Aorta (tissue), 5 donors: Measurements from ENCODE around the gene BCL2L2. TPM values are rescaled to one million over a fixed set of nuclear protein-coding genes. Genes with fewer than 3 reads are reported as not detected.

Experiments
- ATAC-seq: fragments of 200-7000 bp; cut with Tn5 transposase; one replicate; pipeline ENCODE4 v1.9.1; 2022; ENCODE audit warnings: moderate library complexity; ENCODE audit not compliant: low FRiP score
- DNase-seq, 2 donors: peaks; one replicate each; pipeline ENCODE4 v3.0.0-alpha.2; 2020
- H3K27ac ChIP-seq, 2 donors: one replicate each; pipeline ENCODE4 v1.5.1; 2013; ENCODE audit warnings: low read length in 2 of 2, mild to moderate bottlenecking in 2 of 2, moderate library complexity in 2 of 2, control low read depth in 1 of 2, inconsistent platforms in 1 of 2, low read depth in 1 of 2
- H3K27me3 ChIP-seq, 2 donors: one replicate each; pipeline ENCODE4 v1.6.1; 2013; ENCODE audit warnings: control low read depth in 1 of 2, low read length in 1 of 2, mild to moderate bottlenecking in 1 of 2, moderate library complexity in 1 of 2; ENCODE audit not compliant: insufficient read depth in 2 of 2, control insufficient read depth in 1 of 2
- H3K36me3 ChIP-seq, 2 donors: one replicate each; pipeline ENCODE4 v1.6.1; 2013; ENCODE audit warnings: control low read depth in 1 of 2, low read length in 1 of 2, mild to moderate bottlenecking in 1 of 2; ENCODE audit not compliant: insufficient read depth in 2 of 2, control insufficient read depth in 1 of 2
- H3K4me1 ChIP-seq, 2 donors: one replicate each; pipeline ENCODE4 v1.6.1; 2013; ENCODE audit warnings: low read length in 2 of 2, control low read depth in 1 of 2, mild to moderate bottlenecking in 1 of 2, moderate library complexity in 1 of 2; ENCODE audit not compliant: insufficient read depth in 2 of 2, control insufficient read depth in 1 of 2
- H3K4me3 ChIP-seq, 2 donors: one replicate each; pipeline ENCODE4 v1.5.1; 2013; ENCODE audit warnings: low read length in 2 of 2, control low read depth in 1 of 2, mild to moderate bottlenecking in 1 of 2
- H3K9me3 ChIP-seq: one replicate; pipeline ENCODE4 v1.6.1; 2013; ENCODE audit warnings: mild to moderate bottlenecking, low read length; ENCODE audit not compliant: control insufficient read depth
- WGBS, 2 donors: extraction: QIAGEN DNeasy Blood & Tissue Kit; methylation state at CpG; one replicate each; pipeline ENCODE4 v1.1.7; 2013; 5-methylcytosine and 5-hydroxymethylcytosine counted together
- intact Hi-C, 2 donors: fragments of 100-400 bp; cut with DNase I; formaldehyde crosslinking; loops; one replicate each; pipeline versions ENCODE4 v1.14.2 to v1.15.0; 2022
- polyA plus RNA-seq, 2 donors: library from polyadenylated mRNA; stranded (reverse); fragments of 200-250 nt; gene quantifications; one replicate each; pipeline ENCODE4 v1.2.3, GENCODE V29; 2013
- total RNA-seq, 2 donors: library from RNA; stranded (reverse); fragmentation: NEBNext Ultra II Directional; extraction: Animal tissue kit (Norgen Biotek cat#: 25700); gene quantifications; one replicate each; pipeline ENCODE4 v1.2.1, GENCODE V29; 2021
- donor health status: healthy with polysubstance abuse.
- donor health status: Bipolar disorder and iron deficiency.
- donor health status: DM: no; HTN: no; CAD: no.
- donor health status: DM: no; HTN: no; CAD: no.
- donor health status: DM: yes; HTN: yes; CAD: no.

Gene BCL2L2
- total and polyA plus RNA-seq, 4 donors, result 66.1 to 114 (median 69.7) TPM

DNA sequence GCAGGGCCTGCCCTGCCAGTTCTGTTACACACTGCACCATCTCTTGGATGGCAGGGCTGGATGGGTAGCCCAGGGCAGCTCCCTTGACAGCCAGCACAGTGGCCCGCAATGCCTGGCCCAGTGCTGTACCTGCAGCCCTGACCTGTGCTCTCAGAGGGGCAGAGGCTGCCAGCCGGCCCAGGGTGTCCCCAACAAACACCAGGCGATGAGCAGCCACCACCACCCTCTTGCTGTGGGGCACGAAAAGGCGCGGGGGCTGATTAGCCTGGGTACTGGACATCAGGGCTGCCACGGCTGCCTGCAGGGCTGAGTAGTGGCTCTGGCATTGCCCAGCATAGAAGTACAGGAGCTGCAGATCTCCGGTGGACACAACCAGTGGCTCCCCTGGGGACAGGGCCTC is 50.6 kb downstream of the BCL2L2 start:
- DNase-seq (peak in 1 of 2 donors; percentile 67), ATAC-seq (no peak)
- no peak overlapping the region for H3K27ac ChIP-seq
- intact Hi-C loops, result loop anchor here in 1 of 2 donors (10.0 kb wide), 1 partner anchor 108 kb away; the partner anchor contains the start of gene NGDN
- no peaks in the 10 kb centered on the region for H3K4me1 ChIP-seq
- H3K36me3 ChIP-seq, result peaks cover 0 to 3% of the 10 kb centered on the region in 2 donors
- no peak overlapping the region for H3K4me3 ChIP-seq
- H3K27me3 ChIP-seq, result no peaks in the 10 kb centered on the region
- no peaks in the 10 kb centered on the region for H3K9me3 ChIP-seq
- WGBS, 2 donors, result 81 to 87% methylated on average over 8 of the region's 8 CpGs

DNA sequence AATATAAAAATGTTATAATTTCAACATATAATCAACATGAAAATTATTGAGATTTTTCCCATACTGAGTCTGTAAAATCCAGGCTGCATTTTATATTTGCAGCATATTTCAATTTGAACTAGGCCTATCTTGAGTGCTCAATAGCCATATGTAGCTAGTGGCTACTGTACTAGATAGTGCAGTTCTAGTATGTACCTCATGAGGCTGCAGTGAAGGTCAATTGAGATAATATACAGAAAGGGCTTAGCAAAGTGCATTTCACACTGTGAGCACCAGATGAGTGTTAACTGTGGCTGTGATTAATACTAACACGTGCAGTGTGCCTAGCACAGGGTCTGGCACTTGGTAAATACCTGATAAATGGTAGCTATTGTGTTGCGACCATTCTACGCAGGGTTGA is 51.4 kb downstream of the BCL2L2 start:
- peaks cover 0 to 3% of the 10 kb centered on the region in 2 donors for H3K36me3 ChIP-seq
- H3K27ac ChIP-seq, result no peak overlapping the region
- no peaks in the 10 kb centered on the region for H3K27me3 ChIP-seq
- 79 to 82% methylated on average over 3 of the region's 3 CpGs for WGBS, 2 donors
- H3K4me1 ChIP-seq, result no peaks in the 10 kb centered on the region
- DNase-seq, result no peak
- ATAC-seq, result no peak
- no peaks in the 10 kb centered on the region for H3K9me3 ChIP-seq
- no peak overlapping the region for H3K4me3 ChIP-seq
- intact Hi-C loops, result loop anchor here in 1 of 2 donors (10.0 kb wide), 1 partner anchor 107 kb away; the partner anchor contains the start of gene NGDN

DNA sequence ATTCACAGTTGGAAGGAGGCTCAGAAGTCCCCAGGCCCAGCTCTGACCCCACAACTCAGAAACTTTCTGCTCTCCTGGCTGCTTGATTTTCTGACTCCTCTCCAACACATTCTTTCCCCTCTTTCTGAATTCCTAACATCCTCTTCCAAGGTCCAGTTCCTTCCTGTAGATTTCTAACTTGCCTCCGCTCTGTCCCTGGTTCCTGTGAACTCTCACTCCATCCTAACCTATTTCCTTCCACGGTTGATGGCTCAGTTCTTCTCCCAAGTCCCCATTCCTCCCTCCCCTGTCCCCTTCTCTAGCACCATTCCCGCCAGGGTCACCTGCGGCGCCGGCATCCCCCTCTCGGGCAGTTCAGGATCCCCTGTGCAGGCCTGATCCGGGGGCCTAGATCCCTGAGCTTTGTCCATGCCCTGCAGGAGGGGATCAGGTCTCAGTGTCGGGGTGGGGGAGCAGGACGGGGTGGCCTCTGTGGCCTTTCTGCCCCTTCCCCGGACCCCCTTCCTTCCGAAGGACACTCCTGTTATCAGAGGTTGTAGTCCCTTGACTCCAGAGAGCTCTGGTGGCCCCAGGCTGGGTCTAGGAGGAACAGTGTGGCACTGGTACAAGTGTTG is 52.0 kb downstream of the BCL2L2 start:
- Histone ChIP-seq H3K36me3 (peaks cover 0 to 3% of the 10 kb centered on the region in 2 donors), H3K4me1 (no peaks in the 10 kb centered on the region), H3K4me3 (no peak overlapping the region), H3K27ac (no peak overlapping the region), H3K27me3 (no peaks in the 10 kb centered on the region), H3K9me3 (no peaks in the 10 kb centered on the region)
- WGBS, 2 donors, result 85 to 89% methylated on average over 12 of the region's 12 CpGs
- peak in 1 of 2 donors; percentile 53 for DNase-seq
- ATAC-seq, result no peak
- intact Hi-C loops, result loop anchor here in 1 of 2 donors (10.0 kb wide), 1 partner anchor 106 kb away; the partner anchor contains the start of gene NGDN

DNA sequence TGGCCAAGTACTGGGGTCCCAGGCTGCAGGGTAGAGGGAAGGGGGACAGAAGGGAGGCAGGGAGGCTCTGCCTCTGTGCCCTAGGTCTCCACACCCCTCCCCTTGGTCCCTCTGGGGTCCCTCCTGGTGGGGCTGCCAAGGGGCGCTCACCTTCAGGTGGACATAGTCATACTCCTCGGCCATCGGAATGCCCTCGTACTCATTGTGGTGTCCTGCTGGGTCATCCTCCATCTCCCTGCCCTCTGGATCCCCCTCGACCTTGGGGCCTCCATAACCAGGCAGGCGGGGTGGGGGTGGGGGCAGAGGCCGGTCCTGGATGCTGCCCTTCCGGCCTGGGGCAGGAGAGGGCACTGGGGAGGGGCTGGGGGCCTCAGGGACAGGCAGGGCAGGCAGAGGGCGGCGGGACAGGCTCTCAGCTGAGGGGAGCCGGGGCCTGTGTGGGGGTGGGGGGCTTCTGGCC is 52.6 kb downstream of the BCL2L2 start:
- ATAC-seq (no peak), DNase-seq (peak in 1 of 2 donors; percentile 39)
- intact Hi-C loops, result loop anchor here in 1 of 2 donors (10.0 kb wide), 1 partner anchor 106 kb away; the partner anchor contains the start of gene NGDN
- 82 to 83% methylated on average over 10 to 11 of the region's 11 CpGs for WGBS, 2 donors
- Histone ChIP-seq H3K9me3 (no peaks in the 10 kb centered on the region), H3K4me3 (no peak overlapping the region), H3K4me1 (no peaks in the 10 kb centered on the region), H3K27ac (no peak overlapping the region), H3K27me3 (no peaks in the 10 kb centered on the region), H3K36me3 (peaks cover 0 to 3% of the 10 kb centered on the region in 2 donors)

DNA sequence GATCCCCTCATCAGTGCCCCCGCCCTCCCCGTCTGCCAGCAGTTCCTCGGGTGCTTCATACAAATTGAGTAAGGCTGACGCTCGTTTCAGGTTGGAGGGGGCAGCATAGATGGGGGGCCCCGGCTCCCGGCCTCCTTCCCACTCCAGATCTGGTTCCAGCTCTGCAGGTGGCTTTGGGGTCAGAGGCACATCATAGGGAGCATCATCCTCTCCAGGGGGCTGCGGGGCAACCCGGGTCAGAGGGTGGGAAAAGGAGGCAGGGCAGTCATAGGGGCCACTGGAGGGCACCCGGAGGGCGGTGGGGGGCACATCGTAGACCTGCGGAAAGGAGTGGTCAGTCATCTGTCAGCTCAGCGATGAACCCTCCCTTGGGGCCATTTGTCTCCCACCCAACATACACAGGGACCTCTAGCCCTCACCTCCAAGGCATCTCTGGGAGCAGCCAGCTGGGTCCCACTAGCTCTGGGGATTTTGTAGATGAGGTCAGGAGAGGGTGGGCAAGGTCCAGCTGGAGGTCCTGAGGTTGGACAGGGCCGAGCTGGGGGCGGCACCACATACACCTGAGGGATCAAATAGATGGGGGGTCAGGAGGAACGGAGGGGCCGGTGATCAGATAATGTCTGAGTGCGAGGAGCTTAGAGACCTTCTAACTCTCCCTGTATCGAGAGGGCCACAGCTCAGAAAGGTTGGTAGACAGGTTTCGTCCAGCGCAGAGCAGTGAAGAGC is 53.3 kb downstream of the BCL2L2 start:
- Histone ChIP-seq H3K36me3 (peaks cover 0 to 3% of the 10 kb centered on the region in 2 donors), H3K27ac (no peak overlapping the region), H3K4me1 (no peaks in the 10 kb centered on the region), H3K27me3 (no peaks in the 10 kb centered on the region), H3K4me3 (no peak overlapping the region), H3K9me3 (no peaks in the 10 kb centered on the region)
- 85 to 86% methylated on average over 22 of the region's 22 CpGs for WGBS, 2 donors
- intact Hi-C loops, result loop anchor here in 1 of 2 donors (10.0 kb wide), 1 partner anchor 105 kb away; the partner anchor contains the start of gene NGDN
- DNase-seq (peak in 1 of 2 donors; percentile 51), ATAC-seq (no peak)

DNA sequence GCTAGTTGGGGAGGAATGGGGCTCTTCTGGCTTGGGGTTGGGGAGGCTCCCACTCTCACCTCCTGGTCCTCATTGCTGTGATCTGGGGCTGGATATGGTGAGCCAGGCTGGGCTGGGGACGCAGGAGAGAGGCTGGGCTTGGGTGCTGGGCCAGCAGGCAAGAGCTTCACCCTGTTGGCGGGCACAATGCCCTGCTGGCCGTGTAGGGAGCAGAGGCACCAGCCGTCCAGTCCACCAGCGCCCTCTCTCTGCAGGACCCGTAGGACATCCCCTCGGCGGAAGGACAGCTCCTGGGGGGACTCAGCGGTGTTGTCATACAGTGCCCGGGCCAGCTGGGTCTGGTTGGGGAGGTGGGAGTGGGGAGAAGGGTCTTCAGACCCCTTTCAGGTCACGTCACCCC is 53.9 kb downstream of the BCL2L2 start:
- Histone ChIP-seq H3K9me3 (no peaks in the 10 kb centered on the region), H3K27me3 (no peaks in the 10 kb centered on the region), H3K4me1 (no peaks in the 10 kb centered on the region), H3K4me3 (no peak overlapping the region), H3K36me3 (peaks cover 0 to 3% of the 10 kb centered on the region in 2 donors), H3K27ac (no peak overlapping the region)
- intact Hi-C loops, result no loop called here
- ATAC-seq (no peak), DNase-seq (no peak)
- 52 to 56% methylated on average over 11 of the region's 11 CpGs for WGBS, 2 donors

DNA sequence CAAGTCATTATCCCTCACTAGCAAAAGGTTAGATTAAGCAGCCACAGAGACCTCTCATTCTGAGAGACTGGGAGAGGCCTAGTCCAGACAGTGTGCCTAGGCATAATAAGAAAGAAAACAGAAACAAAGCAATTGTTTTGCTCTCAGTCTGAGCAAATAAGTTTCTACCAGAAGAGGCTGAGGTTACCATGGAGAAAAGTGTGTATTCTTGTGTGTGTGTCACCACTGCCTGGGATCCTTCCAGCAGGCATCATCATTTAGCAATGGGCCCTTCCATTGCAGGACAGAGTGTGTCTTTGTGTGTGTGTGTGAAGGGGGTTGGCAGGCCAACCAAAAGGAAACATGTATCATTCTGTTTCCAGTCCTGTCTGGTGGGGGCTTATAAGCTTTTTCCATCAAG is 54.7 kb downstream of the BCL2L2 start:
- no peaks in the 10 kb centered on the region for H3K27me3 ChIP-seq
- no peak overlapping the region for H3K4me3 ChIP-seq
- no peak overlapping the region for H3K27ac ChIP-seq
- H3K36me3 ChIP-seq, result peaks cover 0 to 3% of the 10 kb centered on the region in 2 donors
- intact Hi-C loops, result no loop called here
- ATAC-seq (no peak), DNase-seq (no peak)
- H3K4me1 ChIP-seq, result no peaks in the 10 kb centered on the region
- H3K9me3 ChIP-seq, result no peaks in the 10 kb centered on the region
